Measurements from ENCODE around the gene EHMT1.
A peak's percentile ranks its signal among the peaks of the same experiment; 100 is the strongest.

EHMT1 gene

GRCh38 chr9:137630126-137630525 is 11.3 kb downstream of the EHMT1 start:
- no peaks in the 10 kb centered on the region for H3K27me3 ChIP-seq (ENCODE audit: low read length)
- H4K20me1 ChIP-seq (ENCODE audit: low read depth, low read length): no peaks in the 10 kb centered on the region
- no peaks in the 10 kb centered on the region for H3K36me3 ChIP-seq (ENCODE audit: low read length)
- H3F3A ChIP-seq (ENCODE audit: insufficient read depth): peaks cover 8% of the 10 kb centered on the region; the same call in 1 of the 2 replicates
- no peaks in the 10 kb centered on the region for H3K9me2 ChIP-seq (replicated peaks; ENCODE audit: insufficient read depth, low read length)
- no peak overlapping the region for H3K4me3 ChIP-seq (ENCODE audit: insufficient read depth, low read length, poor library complexity, severe bottlenecking)
- H3K9ac ChIP-seq (ENCODE audit: low read length): no peak overlapping the region
- no peak overlapping the region for H2AFZ ChIP-seq (ENCODE audit: low read depth, low read length, severe bottlenecking)
- H3K4me2 ChIP-seq (ENCODE audit: low read depth, low read length, poor library complexity, severe bottlenecking): peak overlapping the region; percentile 15
- no peaks in the 10 kb centered on the region for H3K9me3 ChIP-seq (ENCODE audit: insufficient read depth, low read length)
- no peak for TF ChIP-seq EZH2phosphoT487 (conservative IDR thresholded peaks at IDR 0.05; ENCODE audit: low read length)
- TF ChIP-seq CTCF (IDR thresholded peaks at IDR 0.05; ENCODE audit: insufficient read depth, low read length, poor library complexity, severe bottlenecking): no peak
- H3K27ac ChIP-seq (ENCODE audit: low read depth, low read length): peak overlapping the region; percentile 28; the same call in 1 of the 2 replicates
- peaks cover 97% of the 10 kb centered on the region for H3K79me2 ChIP-seq (ENCODE audit: insufficient read depth, low read length)

DNA sequence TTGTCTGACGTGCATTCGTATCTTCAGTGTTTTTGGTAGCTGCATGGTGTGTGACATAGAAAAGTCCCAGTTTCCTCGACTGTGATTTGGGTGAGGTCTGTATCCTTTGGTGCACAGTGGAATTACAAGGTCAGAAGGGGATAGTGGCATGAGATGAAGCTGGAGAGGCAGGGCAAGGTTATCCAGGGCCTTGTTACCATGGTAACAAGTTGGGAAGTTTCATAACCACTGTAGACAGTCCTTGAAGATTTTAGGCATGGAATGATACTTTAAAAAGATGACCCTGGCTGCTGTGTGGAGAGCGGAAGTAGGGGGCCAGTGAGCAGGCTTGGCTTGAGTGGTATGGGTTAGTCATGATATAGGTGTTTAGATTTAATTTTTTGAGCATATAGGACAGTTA is 11.9 kb downstream of the EHMT1 start:
- H3K4me3 ChIP-seq (ENCODE audit: insufficient read depth, low read length, poor library complexity, severe bottlenecking): no peak overlapping the region
- H3K79me2 ChIP-seq (ENCODE audit: insufficient read depth, low read length): peaks cover 94% of the 10 kb centered on the region
- no peak overlapping the region for H3K27ac ChIP-seq (ENCODE audit: low read depth, low read length)
- H2AFZ ChIP-seq (ENCODE audit: low read depth, low read length, severe bottlenecking): no peak overlapping the region
- H3K9ac ChIP-seq (ENCODE audit: low read length): no peak overlapping the region
- H3K36me3 ChIP-seq (ENCODE audit: low read length): no peaks in the 10 kb centered on the region
- TF ChIP-seq EZH2phosphoT487 (conservative IDR thresholded peaks at IDR 0.05; ENCODE audit: low read length) (no peak), CTCF (IDR thresholded peaks at IDR 0.05; ENCODE audit: insufficient read depth, low read length, poor library complexity, severe bottlenecking) (no peak)
- H3K4me2 ChIP-seq (ENCODE audit: low read depth, low read length, poor library complexity, severe bottlenecking): peak overlapping the region; percentile 15
- H3K9me2 ChIP-seq (replicated peaks; ENCODE audit: insufficient read depth, low read length): no peaks in the 10 kb centered on the region
- no peaks in the 10 kb centered on the region for H3K27me3 ChIP-seq (ENCODE audit: low read length)
- no peaks in the 10 kb centered on the region for H4K20me1 ChIP-seq (ENCODE audit: low read depth, low read length)
- H3K9me3 ChIP-seq (ENCODE audit: insufficient read depth, low read length): no peaks in the 10 kb centered on the region
- H3F3A ChIP-seq (ENCODE audit: insufficient read depth): peaks cover 5% of the 10 kb centered on the region; the same call in 1 of the 2 replicates

GRCh38 chr9:137631345-137632229 is 12.8 kb downstream of the EHMT1 start:
- H3K9ac ChIP-seq (ENCODE audit: low read length): no peak overlapping the region
- H3K79me2 ChIP-seq (ENCODE audit: insufficient read depth, low read length): peaks cover 93% of the 10 kb centered on the region
- H3K9me2 ChIP-seq (replicated peaks; ENCODE audit: insufficient read depth, low read length): no peaks in the 10 kb centered on the region
- TF ChIP-seq EZH2phosphoT487 (conservative IDR thresholded peaks at IDR 0.05; ENCODE audit: low read length) (no peak), CTCF (IDR thresholded peaks at IDR 0.05; ENCODE audit: insufficient read depth, low read length, poor library complexity, severe bottlenecking) (no peak)
- H3F3A ChIP-seq (ENCODE audit: insufficient read depth): peaks cover 4% of the 10 kb centered on the region; the same call in 1 of the 2 replicates
- H3K27me3 ChIP-seq (ENCODE audit: low read length): no peaks in the 10 kb centered on the region
- no peak overlapping the region for H3K27ac ChIP-seq (ENCODE audit: low read depth, low read length)
- H2AFZ ChIP-seq (ENCODE audit: low read depth, low read length, severe bottlenecking): no peak overlapping the region
- H3K36me3 ChIP-seq (ENCODE audit: low read length): no peaks in the 10 kb centered on the region
- H4K20me1 ChIP-seq (ENCODE audit: low read depth, low read length): no peaks in the 10 kb centered on the region
- no peaks in the 10 kb centered on the region for H3K9me3 ChIP-seq (ENCODE audit: insufficient read depth, low read length)
- H3K4me2 ChIP-seq (ENCODE audit: low read depth, low read length, poor library complexity, severe bottlenecking): no peak overlapping the region
- no peak overlapping the region for H3K4me3 ChIP-seq (ENCODE audit: insufficient read depth, low read length, poor library complexity, severe bottlenecking)

Measured in SU-DHL-6 (cell line).